Measurements from ENCODE around the gene GPBP1.
"Not testable (repeated sequence)": the region's sequence is repeated elsewhere in the genome, so short reads cannot be mapped to it uniquely, and the experiment has no call there.

Gene GPBP1

DNA sequence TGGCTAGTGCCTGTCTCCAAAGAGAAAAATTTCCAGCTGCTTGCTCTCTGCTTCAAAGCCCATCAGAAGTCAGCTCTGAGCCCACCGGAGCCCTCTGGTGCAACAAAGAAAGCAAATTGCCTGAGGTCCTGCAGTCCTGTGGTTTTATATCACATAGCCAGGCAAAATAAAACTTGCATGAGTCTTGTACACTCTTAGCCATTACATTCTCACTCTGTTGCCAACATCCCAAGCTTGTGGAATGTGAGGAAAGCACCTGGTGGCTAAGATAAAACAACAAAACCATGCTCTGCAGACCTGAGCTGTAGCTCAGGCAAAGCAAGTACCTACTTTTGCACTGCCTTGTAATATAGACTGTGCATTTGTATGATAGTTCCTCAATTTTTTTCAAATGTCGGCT is 133.7 kb downstream of the GPBP1 start:
- Histone ChIP-seq H3K27ac (ENCODE audit: low read depth, low read length) (no peak overlapping the region), H3K36me3 (ENCODE audit: control insufficient read depth, low read length) (no peaks in the 10 kb centered on the region), H3K4me1 (ENCODE audit: control insufficient read depth, low read length) (no peaks in the 10 kb centered on the region), H3K79me2 (ENCODE audit: control insufficient read depth, low read length) (no peaks in the 10 kb centered on the region), H3K4me2 (ENCODE audit: low read length) (no peak overlapping the region), H4K20me1 (ENCODE audit: control insufficient read depth, insufficient read depth, low read depth, low read length) (no peaks in the 10 kb centered on the region), H3K9me3 (ENCODE audit: control insufficient read depth, insufficient read depth, low read length) (no peaks in the 10 kb centered on the region), H3K4me3 (ENCODE audit: low read length) (no peak overlapping the region), H3K27me3 (ENCODE audit: control insufficient read depth, low read length) (no peaks in the 10 kb centered on the region), H3F3A (ENCODE audit: control insufficient read depth, insufficient read depth) (no peaks in the 10 kb centered on the region), H3K9me2 (replicated peaks; ENCODE audit: control insufficient read depth, low read length) (no peaks in the 10 kb centered on the region)
- no peak for TF ChIP-seq EZH2phosphoT487 (IDR thresholded peaks at IDR 0.05; ENCODE audit: borderline replicate concordance, low read length)
- TF ChIP-seq, protein P1, sequence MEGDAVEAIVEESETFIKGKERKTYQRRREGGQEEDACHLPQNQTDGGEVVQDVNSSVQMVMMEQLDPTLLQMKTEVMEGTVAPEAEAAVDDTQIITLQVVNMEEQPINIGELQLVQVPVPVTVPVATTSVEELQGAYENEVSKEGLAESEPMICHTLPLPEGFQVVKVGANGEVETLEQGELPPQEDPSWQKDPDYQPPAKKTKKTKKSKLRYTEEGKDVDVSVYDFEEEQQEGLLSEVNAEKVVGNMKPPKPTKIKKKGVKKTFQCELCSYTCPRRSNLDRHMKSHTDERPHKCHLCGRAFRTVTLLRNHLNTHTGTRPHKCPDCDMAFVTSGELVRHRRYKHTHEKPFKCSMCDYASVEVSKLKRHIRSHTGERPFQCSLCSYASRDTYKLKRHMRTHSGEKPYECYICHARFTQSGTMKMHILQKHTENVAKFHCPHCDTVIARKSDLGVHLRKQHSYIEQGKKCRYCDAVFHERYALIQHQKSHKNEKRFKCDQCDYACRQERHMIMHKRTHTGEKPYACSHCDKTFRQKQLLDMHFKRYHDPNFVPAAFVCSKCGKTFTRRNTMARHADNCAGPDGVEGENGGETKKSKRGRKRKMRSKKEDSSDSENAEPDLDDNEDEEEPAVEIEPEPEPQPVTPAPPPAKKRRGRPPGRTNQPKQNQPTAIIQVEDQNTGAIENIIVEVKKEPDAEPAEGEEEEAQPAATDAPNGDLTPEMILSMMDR (IDR thresholded peaks at IDR 0.05; ENCODE audit: low read depth, low read length, poor library complexity, severe bottlenecking), result no peak

DNA sequence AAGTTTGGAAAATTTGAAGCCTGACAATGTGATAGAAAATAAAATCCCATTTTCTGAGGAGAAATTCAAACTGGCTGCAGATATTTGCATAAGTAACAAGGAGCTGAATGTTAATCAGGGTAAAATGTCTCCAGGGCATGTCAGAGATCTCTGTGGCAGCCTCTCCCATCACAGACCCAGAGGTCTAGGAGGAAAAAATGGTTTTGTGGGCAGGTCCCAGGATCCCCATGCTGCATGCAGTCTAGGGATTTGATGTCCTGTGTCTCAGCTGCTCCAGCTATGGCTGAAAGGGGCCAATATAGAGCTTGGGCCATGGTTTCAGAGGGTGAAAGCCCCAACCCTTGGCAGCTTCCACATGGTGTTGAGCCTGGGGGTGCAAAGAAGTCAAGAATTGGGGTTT is 135.2 kb downstream of the GPBP1 start:
- H4K20me1 ChIP-seq (ENCODE audit: control insufficient read depth, insufficient read depth, low read depth, low read length); H3K4me2 ChIP-seq (ENCODE audit: low read length); H3K79me2 ChIP-seq (ENCODE audit: control insufficient read depth, low read length); H3K9me3 ChIP-seq (ENCODE audit: control insufficient read depth, insufficient read depth, low read length); H3K27me3 ChIP-seq (ENCODE audit: control insufficient read depth, low read length); H3K4me3 ChIP-seq (ENCODE audit: low read length); H3K27ac ChIP-seq (ENCODE audit: low read depth, low read length); H3K9me2 ChIP-seq (replicated peaks; ENCODE audit: control insufficient read depth, low read length); H3F3A ChIP-seq (ENCODE audit: control insufficient read depth, insufficient read depth); H3K36me3 ChIP-seq (ENCODE audit: control insufficient read depth, low read length); H3K4me1 ChIP-seq (ENCODE audit: control insufficient read depth, low read length): not testable (repeated sequence)

DNA sequence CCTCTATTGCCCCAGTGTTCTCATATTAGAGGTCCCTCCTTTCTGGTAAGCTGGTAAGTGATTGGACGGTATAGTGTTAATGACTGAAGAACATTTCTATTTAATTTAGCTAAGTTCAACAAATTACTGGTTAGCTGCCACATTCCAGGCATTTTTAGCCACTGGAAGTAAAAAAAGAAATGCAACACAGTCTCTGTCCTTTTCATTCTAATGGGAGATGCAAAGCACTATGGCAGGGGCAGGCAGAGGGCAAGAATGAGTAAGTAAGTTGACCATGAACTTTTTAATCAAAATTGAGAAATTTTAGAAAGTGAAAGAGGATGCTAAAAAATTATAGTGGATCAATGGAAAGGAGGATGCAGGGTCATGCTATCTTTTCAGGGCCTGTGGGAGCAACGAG is 137.4 kb downstream of the GPBP1 start:
- no peaks in the 10 kb centered on the region for H3K36me3 ChIP-seq (ENCODE audit: control insufficient read depth, low read length)
- no peaks in the 10 kb centered on the region for H3K9me3 ChIP-seq (ENCODE audit: control insufficient read depth, insufficient read depth, low read length)
- H3K27me3 ChIP-seq (ENCODE audit: control insufficient read depth, low read length), result no peaks in the 10 kb centered on the region
- H3K4me1 ChIP-seq (ENCODE audit: control insufficient read depth, low read length), result no peaks in the 10 kb centered on the region
- no peak overlapping the region for H3K27ac ChIP-seq (ENCODE audit: low read depth, low read length)
- TF ChIP-seq, protein P1 (IDR thresholded peaks at IDR 0.05; ENCODE audit: low read depth, low read length, poor library complexity, severe bottlenecking), result no peak
- TF ChIP-seq EZH2phosphoT487 (IDR thresholded peaks at IDR 0.05; ENCODE audit: borderline replicate concordance, low read length), result no peak
- H3F3A ChIP-seq (ENCODE audit: control insufficient read depth, insufficient read depth), result no peaks in the 10 kb centered on the region
- H4K20me1 ChIP-seq (ENCODE audit: control insufficient read depth, insufficient read depth, low read depth, low read length), result no peaks in the 10 kb centered on the region
- H3K79me2 ChIP-seq (ENCODE audit: control insufficient read depth, low read length), result no peaks in the 10 kb centered on the region
- H3K9me2 ChIP-seq (replicated peaks; ENCODE audit: control insufficient read depth, low read length), result no peaks in the 10 kb centered on the region
- H3K4me3 ChIP-seq (ENCODE audit: low read length), result no peak overlapping the region
- no peak overlapping the region for H3K4me2 ChIP-seq (ENCODE audit: low read length)

DNA sequence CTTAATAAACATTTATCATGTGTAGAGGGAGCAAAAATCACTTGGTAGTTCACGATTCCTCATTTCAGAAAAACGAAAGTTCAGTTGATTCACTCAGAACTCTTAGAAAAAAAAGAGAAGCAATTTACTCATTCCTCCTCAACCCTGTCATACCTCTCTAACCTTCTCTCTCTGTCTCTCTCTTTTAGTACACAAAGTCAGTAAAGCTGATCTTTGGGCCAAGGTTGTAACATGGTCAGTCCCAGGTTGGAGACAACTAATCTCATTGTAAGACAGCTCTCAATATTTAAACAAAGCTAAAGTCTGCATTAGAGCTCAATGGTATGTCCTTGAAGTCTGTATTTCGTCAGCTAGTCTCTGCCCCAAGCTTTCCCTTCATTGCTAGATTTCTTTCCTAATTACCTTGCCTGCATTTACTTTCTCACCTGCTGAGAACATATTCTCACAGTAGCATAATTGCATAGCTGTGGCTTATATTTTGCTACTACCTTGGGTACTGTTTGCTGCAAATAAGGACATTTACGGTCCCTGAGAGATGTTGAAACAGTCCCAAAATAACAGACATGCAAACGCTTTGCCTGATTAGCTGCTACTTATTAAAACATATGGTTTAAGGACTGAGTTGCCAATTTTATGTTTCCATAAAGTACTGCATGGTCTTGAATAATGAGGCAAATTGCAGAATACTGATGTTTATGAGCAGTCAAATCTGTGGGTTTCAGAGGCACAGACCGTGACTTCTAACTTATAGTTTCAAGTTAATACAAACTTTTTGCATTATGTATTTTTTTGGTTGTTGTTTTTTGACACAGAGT is 138.3 kb downstream of the GPBP1 start:
- TF ChIP-seq, protein P1 (IDR thresholded peaks at IDR 0.05; ENCODE audit: low read depth, low read length, poor library complexity, severe bottlenecking), result no peak
- no peak for TF ChIP-seq EZH2phosphoT487 (IDR thresholded peaks at IDR 0.05; ENCODE audit: borderline replicate concordance, low read length)
- Histone ChIP-seq H3K27ac (ENCODE audit: low read depth, low read length) (no peak overlapping the region), H3F3A (ENCODE audit: control insufficient read depth, insufficient read depth) (no peaks in the 10 kb centered on the region), H3K36me3 (ENCODE audit: control insufficient read depth, low read length) (no peaks in the 10 kb centered on the region), H3K9me3 (ENCODE audit: control insufficient read depth, insufficient read depth, low read length) (no peaks in the 10 kb centered on the region), H3K27me3 (ENCODE audit: control insufficient read depth, low read length) (no peaks in the 10 kb centered on the region), H3K4me1 (ENCODE audit: control insufficient read depth, low read length) (no peaks in the 10 kb centered on the region), H3K4me3 (ENCODE audit: low read length) (no peak overlapping the region), H3K9me2 (replicated peaks; ENCODE audit: control insufficient read depth, low read length) (no peaks in the 10 kb centered on the region), H3K79me2 (ENCODE audit: control insufficient read depth, low read length) (no peaks in the 10 kb centered on the region), H3K4me2 (ENCODE audit: low read length) (no peak overlapping the region), H4K20me1 (ENCODE audit: control insufficient read depth, insufficient read depth, low read depth, low read length) (no peaks in the 10 kb centered on the region)
